Loucy (cell line): Measurements from ENCODE around the gene NFE2.

Experiments
- H2AFZ ChIP-seq: fragments of 200-600 bp; sonication (generic); 2 replicates; pipeline ENCODE4 v1.6.0; 2016; ENCODE audit warnings: antibody characterized with exemption, mild to moderate bottlenecking, low read length, moderate library complexity
- H3F3A ChIP-seq: fragments of 200-600 bp; 2 replicates; pipeline ENCODE4 v1.6.0; 2016; ENCODE audit warnings: antibody characterized with exemption, low read depth, mild to moderate bottlenecking
- H3K27me3 ChIP-seq: fragments of 200-600 bp; sonication (generic); 2 replicates; pipeline ENCODE4 v1.6.1; 2014; ENCODE audit warnings: low read length, mild to moderate bottlenecking; ENCODE audit not compliant: insufficient read depth, poor library complexity, severe bottlenecking
- H3K36me3 ChIP-seq: fragments of 200-600 bp; sonication (generic); 2 replicates; pipeline ENCODE4 v1.6.1; 2016; ENCODE audit warnings: low read length; ENCODE audit not compliant: insufficient read depth
- H3K4me1 ChIP-seq: fragments of 200-600 bp; sonication (generic); 2 replicates; pipeline ENCODE4 v1.5.1; 2014; ENCODE audit warnings: low read length, mild to moderate bottlenecking; ENCODE audit not compliant: insufficient read depth, poor library complexity, severe bottlenecking
- H3K4me2 ChIP-seq: fragments of 200-600 bp; sonication (generic); 2 replicates; pipeline ENCODE4 v1.6.0; 2014; ENCODE audit warnings: antibody characterized with exemption, low read length, low read depth, mild to moderate bottlenecking; ENCODE audit not compliant: poor library complexity, severe bottlenecking
- H3K4me3 ChIP-seq: fragments of 200-600 bp; sonication (generic); 2 replicates; pipeline ENCODE4 v1.5.1; 2014; ENCODE audit warnings: low read length, mild to moderate bottlenecking, mixed read lengths; ENCODE audit not compliant: poor library complexity, severe bottlenecking
- H3K79me2 ChIP-seq: fragments of 200-600 bp; sonication (generic); 2 replicates; pipeline ENCODE4 v1.6.1; 2014; ENCODE audit warnings: low read length; ENCODE audit not compliant: insufficient read depth
- H3K9ac ChIP-seq: fragments of 200-600 bp; sonication (generic); 2 replicates; pipeline ENCODE4 v1.6.0; 2014; ENCODE audit warnings: mild to moderate bottlenecking, low read depth, low read length, moderate library complexity; ENCODE audit not compliant: poor library complexity, severe bottlenecking
- H3K9me2 ChIP-seq: fragments of 200-600 bp; sonication (generic); replicated peaks from 2 replicates; pipeline ENCODE4 v1.6.1; 2016; ENCODE audit warnings: low read depth, low read length, mixed read lengths
- H3K9me3 ChIP-seq: fragments of 200-600 bp; sonication (generic); 2 replicates; pipeline ENCODE4 v1.6.1; 2014; ENCODE audit warnings: mild to moderate bottlenecking, antibody characterized with exemption, low read length, low read depth; ENCODE audit not compliant: insufficient read depth
- H4K20me1 ChIP-seq: fragments of 200-600 bp; sonication (generic); 2 replicates; pipeline ENCODE4 v1.6.0; 2014; ENCODE audit warnings: antibody characterized with exemption, low read length, mild to moderate bottlenecking; ENCODE audit not compliant: insufficient read depth, poor library complexity, severe bottlenecking
- CTCF ChIP-seq: fragments of 200-600 bp; sonication (generic); conservative IDR thresholded peaks from 2 replicates; pipeline ENCODE4 v1.5.1; 2014; ENCODE audit warnings: mild to moderate bottlenecking, antibody characterized with exemption, low read length
- EZH2phosphoT487 ChIP-seq: fragments of 200-600 bp; IDR thresholded peaks from 2 replicates; pipeline ENCODE4 v1.6.1; 2018; ENCODE audit warnings: antibody characterized with exemption, mild to moderate bottlenecking, moderate library complexity, borderline replicate concordance

The NFE2 gene

GRCh38 chr12:54337854-54338650, 37.2 kb upstream of the NFE2 start:
- Histone ChIP-seq H3F3A (no peaks in the 10 kb centered on the region), H3K79me2 (peaks cover 11% of the 10 kb centered on the region; the same call in 1 of the 2 replicates), H3K4me1 (peaks cover 14% of the 10 kb centered on the region), H3K36me3 (peaks cover 12% of the 10 kb centered on the region; the same call in 1 of the 2 replicates), H3K4me2 (no peak overlapping the region), H2AFZ (no peak overlapping the region), H3K9ac (peak overlapping the region; percentile 34), H3K27me3 (no peaks in the 10 kb centered on the region), H3K9me2 (no peaks in the 10 kb centered on the region), H4K20me1 (no peaks in the 10 kb centered on the region), H3K9me3 (no peaks in the 10 kb centered on the region), H3K4me3 (no peak overlapping the region)
- TF ChIP-seq CTCF (no peak), EZH2phosphoT487 (no peak)

- H3K4me3 ChIP-seq, result no peak overlapping the region
- peaks cover 14% of the 10 kb centered on the region for H3K4me1 ChIP-seq
- no peaks in the 10 kb centered on the region for H3F3A ChIP-seq
- H3K9me3 ChIP-seq, result no peaks in the 10 kb centered on the region
- H3K4me2 ChIP-seq, result no peak overlapping the region
- no peaks in the 10 kb centered on the region for H4K20me1 ChIP-seq
- H3K9ac ChIP-seq, result peak overlapping the region; percentile 34
- H2AFZ ChIP-seq, result no peak overlapping the region
- H3K9me2 ChIP-seq, result no peaks in the 10 kb centered on the region
- H3K36me3 ChIP-seq, result peaks cover 8% of the 10 kb centered on the region; the same call in 1 of the 2 replicates
- H3K27me3 ChIP-seq, result no peaks in the 10 kb centered on the region
- peaks cover 11% of the 10 kb centered on the region; the same call in 1 of the 2 replicates for H3K79me2 ChIP-seq
- peak; percentile 26; the same call in 1 of the 2 replicates for TF ChIP-seq CTCF
- TF ChIP-seq EZH2phosphoT487, result no peak
These were observed 36.5 kb upstream of the NFE2 start for GRCh38 chr12:54337280-54337842.

- Histone ChIP-seq H3K4me2 (no peak overlapping the region), H3K36me3 (no peaks in the 10 kb centered on the region), H3K9me3 (no peaks in the 10 kb centered on the region), H3F3A (no peaks in the 10 kb centered on the region), H3K4me3 (no peak overlapping the region), H3K27me3 (no peaks in the 10 kb centered on the region), H2AFZ (no peak overlapping the region), H4K20me1 (no peaks in the 10 kb centered on the region), H3K79me2 (peaks cover 26% of the 10 kb centered on the region; the same call in 1 of the 2 replicates), H3K9me2 (no peaks in the 10 kb centered on the region), H3K4me1 (peaks cover 21% of the 10 kb centered on the region), H3K9ac (no peak overlapping the region)
- TF ChIP-seq EZH2phosphoT487 (no peak), CTCF (no peak)
These were observed 32.7 kb upstream of the NFE2 start for GRCh38 chr12:54333420-54334034.
